HL-60 (cell line): ENCODE results near the gene COL6A3.

Experiments
- CTCF ChIP-seq: IDR thresholded peaks from one replicate; pipeline ENCODE4 v1.5.1; 2011; ENCODE audit warnings: low read length, control low read depth, inconsistent platforms; ENCODE audit not compliant: insufficient read depth
- POLR2AphosphoS5 ChIP-seq: IDR thresholded peaks from 2 replicates; pipeline ENCODE4 v1.6.1; 2012; ENCODE audit warnings: low read depth
- REST ChIP-seq: IDR thresholded peaks from 2 replicates; pipeline ENCODE4 v1.6.1; 2012; ENCODE audit warnings: low read depth; ENCODE audit not compliant: insufficient replicate concordance
- SPI1 ChIP-seq: IDR thresholded peaks from 2 replicates; pipeline ENCODE4 v1.6.1; 2012; ENCODE audit warnings: low read depth, mild to moderate bottlenecking, borderline replicate concordance

- TF ChIP-seq CTCF (no peak), REST (no peak), POLR2AphosphoS5 (no peak), SPI1 (no peak)
Observed at GRCh38 chr2:237336131-237336530, 77.8 kb downstream of the COL6A3 start.
